ENCODE data around the gene LDLR.
"Not testable (repeated sequence)": the region's sequence is repeated elsewhere in the genome, so short reads cannot be mapped to it uniquely, and the experiment has no call there.

Gene LDLR

GRCh38 chr19:11070123-11070522, 19.1 kb upstream of the LDLR start:
- DNase-seq (ENCODE audit: low read depth in 2 of 2), result no peak

GRCh38 chr19:11073568-11073967, 15.7 kb upstream of the LDLR start:
- no peak for DNase-seq (ENCODE audit: low read depth in 2 of 2)

GRCh38 chr19:11076792-11077191, 12.5 kb upstream of the LDLR start:
- not testable (repeated sequence) for DNase-seq (ENCODE audit: low read depth in 2 of 2)

- DNase-seq (ENCODE audit: low read depth in 2 of 2), result no peak
These were observed 10.4 kb upstream of the LDLR start for GRCh38 chr19:11078893-11079292.

- no peak for DNase-seq (ENCODE audit: low read depth in 2 of 2)
These were observed 9.3 kb upstream of the LDLR start for GRCh38 chr19:11079999-11080398.

GRCh38 chr19:11087870-11088505, 1.3 kb upstream of the LDLR start:
- DNase-seq (ENCODE audit: low read depth in 2 of 2), result no peak

- DNase-seq (ENCODE audit: low read depth in 2 of 2), result no peak
These were observed 583 bp upstream of the LDLR start for GRCh38 chr19:11088506-11089253.

GRCh38 chr19:11090014-11090263, 676 bp downstream of the LDLR start:
- DNase-seq (ENCODE audit: low read depth in 2 of 2), result peak in 1 of 2 donors; percentile 33

GRCh38 chr19:11090264-11090996, 1.2 kb downstream of the LDLR start:
- peak; percentile 90 to 94 for DNase-seq (ENCODE audit: low read depth in 2 of 2)

- DNase-seq (ENCODE audit: low read depth in 2 of 2), result no peak
These were observed 1.9 kb downstream of the LDLR start for GRCh38 chr19:11090997-11091702.

GRCh38 chr19:11091703-11092153, 2.5 kb downstream of the LDLR start:
- peak in 1 of 2 donors; percentile 23 for DNase-seq (ENCODE audit: low read depth in 2 of 2)

- DNase-seq (ENCODE audit: low read depth in 2 of 2), result peak in 1 of 2 donors; percentile 12
These were observed 2.9 kb downstream of the LDLR start for GRCh38 chr19:11092181-11092538.

- no peak for DNase-seq (ENCODE audit: low read depth in 2 of 2)
These were observed 4.5 kb downstream of the LDLR start for GRCh38 chr19:11093689-11094238.

GRCh38 chr19:11094520-11094894, 5.2 kb downstream of the LDLR start:
- no peak for DNase-seq (ENCODE audit: low read depth in 2 of 2)

- DNase-seq (ENCODE audit: low read depth in 2 of 2), result no peak
These were observed 7.1 kb downstream of the LDLR start for GRCh38 chr19:11096210-11096841.

- DNase-seq (ENCODE audit: low read depth in 2 of 2), result not testable (repeated sequence)
These were observed 8.1 kb downstream of the LDLR start for GRCh38 chr19:11097367-11097766.

- no peak for DNase-seq (ENCODE audit: low read depth in 2 of 2)
These were observed 9.1 kb downstream of the LDLR start for GRCh38 chr19:11098327-11098726.

- DNase-seq (ENCODE audit: low read depth in 2 of 2), result no peak
These were observed 9.6 kb downstream of the LDLR start for GRCh38 chr19:11098861-11099260.

GRCh38 chr19:11100049-11100448, 10.8 kb downstream of the LDLR start:
- DNase-seq (ENCODE audit: low read depth in 2 of 2), result no peak

- no peak for DNase-seq (ENCODE audit: low read depth in 2 of 2)
These were observed 11.8 kb downstream of the LDLR start for GRCh38 chr19:11101057-11101456.

- no peak for DNase-seq (ENCODE audit: low read depth in 2 of 2)
These were observed 13.7 kb downstream of the LDLR start for GRCh38 chr19:11102944-11103343.

- DNase-seq (ENCODE audit: low read depth in 2 of 2), result not testable (repeated sequence)
These were observed 14.4 kb downstream of the LDLR start for GRCh38 chr19:11103667-11104066.
